Stimulated activated naive CD8-positive, alpha-beta T cell treated with anti-CD3 and anti-CD28 coated beads, Interleukin-15, Interleukin-2, amounts not matched to agents 100 U/mL and 50 U/mL, for 24 hours (primary cell): ENCODE data around the gene HTT.
"Not testable (repeated sequence)": the region's sequence is repeated elsewhere in the genome, so short reads cannot be mapped to it uniquely, and the experiment has no call there.

Experiments used
- ATAC-seq: fragments of 150-1000 bp; cut with Tn5 transposase; one replicate; pipeline ENCODE4 v1.10.0; 2021
- DNase-seq: peaks from one replicate; pipeline ENCODE4 v3.0.0; 2021

Gene HTT

GRCh38 chr4:3082925-3083515 is 8.5 kb downstream of the HTT start:
- ATAC-seq: no peak
- no peak for DNase-seq

GRCh38 chr4:3083732-3084131 is 9.3 kb downstream of the HTT start:
- ATAC-seq (no peak), DNase-seq (no peak)

GRCh38 chr4:3085948-3086670 is 11.6 kb downstream of the HTT start:
- ATAC-seq: peak; percentile 29
- no peak for DNase-seq

- DNase-seq (no peak), ATAC-seq (no peak)
Measured at GRCh38 chr4:3087115-3087797, 12.8 kb downstream of the HTT start.

- ATAC-seq (no peak), DNase-seq (no peak)
Measured at GRCh38 chr4:3091464-3091863, 17.0 kb downstream of the HTT start.

GRCh38 chr4:3094701-3095100 is 20.2 kb downstream of the HTT start:
- not testable (repeated sequence) for ATAC-seq, DNase-seq

- DNase-seq (no peak), ATAC-seq (no peak)
Measured at GRCh38 chr4:3096202-3096601, 21.7 kb downstream of the HTT start.

GRCh38 chr4:3098346-3098745 is 23.9 kb downstream of the HTT start:
- ATAC-seq (no peak), DNase-seq (no peak)

GRCh38 chr4:3106339-3107186 is 32.1 kb downstream of the HTT start:
- ATAC-seq: peak; percentile 100

GRCh38 chr4:3107271-3107670 is 32.8 kb downstream of the HTT start:
- DNase-seq (no peak), ATAC-seq (no peak)

More at GRCh38 chr4:3106339-3107186, 32.1 kb downstream of the HTT start:
- DNase-seq: peak; percentile 93

GRCh38 chr4:3107691-3108121 is 33.2 kb downstream of the HTT start:
- DNase-seq: no peak
- no peak for ATAC-seq

- no peak for DNase-seq
Measured at GRCh38 chr4:3108211-3108610, 33.7 kb downstream of the HTT start.

GRCh38 chr4:3111461-3111860 is 37.0 kb downstream of the HTT start:
- no peak for DNase-seq
- no peak for ATAC-seq

More at GRCh38 chr4:3108211-3108610, 33.7 kb downstream of the HTT start:
- ATAC-seq: no peak

GRCh38 chr4:3112201-3112600 is 37.7 kb downstream of the HTT start:
- no peak for ATAC-seq

GRCh38 chr4:3112609-3113469 is 38.4 kb downstream of the HTT start:
- DNase-seq: no peak
- ATAC-seq: no peak

More at GRCh38 chr4:3112201-3112600, 37.7 kb downstream of the HTT start:
- no peak for DNase-seq

GRCh38 chr4:3114377-3114776 is 39.9 kb downstream of the HTT start:
- no peak for ATAC-seq
- DNase-seq: no peak

GRCh38 chr4:3115637-3116270 is 41.3 kb downstream of the HTT start:
- DNase-seq: no peak
- no peak for ATAC-seq

- ATAC-seq: no peak
Measured at GRCh38 chr4:3116955-3117354, 42.5 kb downstream of the HTT start.

GRCh38 chr4:3118312-3118711 is 43.8 kb downstream of the HTT start:
- DNase-seq: no peak
- no peak for ATAC-seq

More at GRCh38 chr4:3116955-3117354, 42.5 kb downstream of the HTT start:
- no peak for DNase-seq

GRCh38 chr4:3119464-3119863 is 45.0 kb downstream of the HTT start:
- no peak for DNase-seq
- ATAC-seq: no peak

- no peak for ATAC-seq
- no peak for DNase-seq
Measured at GRCh38 chr4:3121110-3121509, 46.6 kb downstream of the HTT start.
